Fibroblast of lung (primary cell): ENCODE data around the gene LDLRAD3. TPM values are rescaled to one million over a fixed set of nuclear protein-coding genes. Genes with fewer than 3 reads are reported as not detected.

Experiments used
- DNase-seq, 2 donors: peaks; one replicate each; pipeline versions ENCODE4 v3.0.0 to v3.0.0-alpha.2; 2010; ENCODE audit warnings: low read depth in 2 of 2
- H2AFZ ChIP-seq: 2 replicates; pipeline ENCODE4 v1.5.1; 2012; ENCODE audit warnings: low read length, control low read depth, inconsistent platforms
- H3K27ac ChIP-seq: 2 replicates; pipeline ENCODE4 v1.5.1; 2011; ENCODE audit warnings: low read length, control low read depth; ENCODE audit not compliant: insufficient read depth
- H3K27me3 ChIP-seq: 2 replicates; pipeline ENCODE4 v1.5.1; 2011; ENCODE audit warnings: mild to moderate bottlenecking, low read length; ENCODE audit not compliant: control insufficient read depth, insufficient read depth
- H3K36me3 ChIP-seq: 2 replicates; pipeline ENCODE4 v1.5.1; 2011; ENCODE audit warnings: low read length; ENCODE audit not compliant: control insufficient read depth, insufficient read depth
- H3K4me1 ChIP-seq: 2 replicates; pipeline ENCODE4 v1.5.1; 2011; ENCODE audit warnings: low read length; ENCODE audit not compliant: control insufficient read depth, insufficient read depth; ENCODE audit errors: extremely low read depth
- H3K4me2 ChIP-seq: 2 replicates; pipeline ENCODE4 v1.5.1; 2011; ENCODE audit warnings: low read length, control low read depth; ENCODE audit not compliant: insufficient read depth; ENCODE audit errors: extremely low read depth
- H3K4me3 ChIP-seq, 4 experiments: fragments of 200-600 bp in 1 of 4; sonication (generic) in 1 of 4; replicated peaks in 1 of 4; 2 replicates each; pipeline ENCODE4 v1.5.1; 2011 to 2016; ENCODE audit warnings: low read length in 4 of 4, low read depth in 3 of 4, mild to moderate bottlenecking in 3 of 4, control low read depth in 2 of 4, inconsistent platforms in 1 of 4, mixed read lengths in 1 of 4; ENCODE audit not compliant: insufficient read depth in 1 of 4; ENCODE audit errors: control extremely low read depth in 1 of 4
- H3K79me2 ChIP-seq: 2 replicates; pipeline ENCODE4 v1.5.1; 2012; ENCODE audit warnings: mild to moderate bottlenecking, low read length, inconsistent platforms; ENCODE audit not compliant: control insufficient read depth, insufficient read depth
- H3K9ac ChIP-seq: 2 replicates; pipeline ENCODE4 v1.5.1; 2011; ENCODE audit warnings: mild to moderate bottlenecking, low read length, control low read depth; ENCODE audit not compliant: insufficient read depth
- H3K9me3 ChIP-seq: 2 replicates; pipeline ENCODE4 v1.5.1; 2012; ENCODE audit warnings: low read depth, low read length; ENCODE audit not compliant: control insufficient read depth, insufficient read depth
- H4K20me1 ChIP-seq: 2 replicates; pipeline ENCODE4 v1.5.1; 2011; ENCODE audit warnings: low read length; ENCODE audit not compliant: control insufficient read depth, insufficient read depth; ENCODE audit errors: extremely low read depth
- CTCF ChIP-seq, 2 donors: IDR thresholded peaks in 1 of 2; conservative IDR thresholded peaks in 1 of 2; 1 replicate in 1 of 2; 2 replicates in 1 of 2; pipeline ENCODE4 v1.5.1; 2011 to 2012; ENCODE audit warnings: low read length in 2 of 2, control low read depth in 1 of 2, inconsistent platforms in 1 of 2, low read depth in 1 of 2, mild to moderate bottlenecking in 1 of 2
- EZH2 ChIP-seq: IDR thresholded peaks from 2 replicates; pipeline ENCODE4 v1.5.1; 2012; ENCODE audit warnings: low read length, control low read depth, mild to moderate bottlenecking; ENCODE audit errors: missing control alignments
- polyA plus RNA-seq, 2 donors: library from polyadenylated mRNA; depleted of rRNA in 1 of 2; stranded (reverse) in 1 of 2; unstranded in 1 of 2; fragments of >200 nt; gene quantifications; 2 replicates each; pipeline ENCODE4 v1.2.1, GENCODE V29; 2011 to 2012; ENCODE audit warnings: missing spikeins in 1 of 2
- total RNA-seq: library from RNA; depleted of rRNA; stranded (reverse); fragments of >200 nt; gene quantifications from 2 replicates; pipeline ENCODE4 v1.2.1, GENCODE V29; 2014

The LDLRAD3 gene
- total and polyA plus RNA-seq, 2 donors (not counting 1 experiment from before 2014, with no cell fraction given): 3.8 to 7.8 TPM

- Histone ChIP-seq H3K36me3 (no peaks in the 10 kb centered on the region), H3K4me1 (no peaks in the 10 kb centered on the region), H3K9ac (no peak overlapping the region), H3K4me3 (no peak overlapping the region), H3K27me3 (no peaks in the 10 kb centered on the region), H2AFZ (no peak overlapping the region), H3K4me2 (no peak overlapping the region), H3K9me3 (no peaks in the 10 kb centered on the region), H3K27ac (no peak overlapping the region), H3K79me2 (no peaks in the 10 kb centered on the region), H4K20me1 (no peaks in the 10 kb centered on the region)
- TF ChIP-seq EZH2 (no peak), CTCF (conservative IDR thresholded peaks at IDR 0.05 in 1 of 2, IDR thresholded peaks at IDR 0.05 in 1 of 2; ENCODE audit: low read depth in 1 of 2, low read length in 2 of 2) (no peak)
- no peak for DNase-seq
Measured at GRCh38 chr11:36016709-36017108, 72.8 kb downstream of the LDLRAD3 start.

GRCh38 chr11:36019005-36019596 lies 75.2 kb downstream of the LDLRAD3 start:
- no peaks in the 10 kb centered on the region for H3K79me2 ChIP-seq

GRCh38 chr11:36019722-36020121 lies 75.9 kb downstream of the LDLRAD3 start:
- no peaks in the 10 kb centered on the region for H3K36me3 ChIP-seq
- H4K20me1 ChIP-seq: no peaks in the 10 kb centered on the region
- H3K79me2 ChIP-seq: no peaks in the 10 kb centered on the region
- H3K27ac ChIP-seq: no peak overlapping the region
- no peaks in the 10 kb centered on the region for H3K9me3 ChIP-seq
- no peak for TF ChIP-seq EZH2
- no peak for TF ChIP-seq CTCF (conservative IDR thresholded peaks at IDR 0.05 in 1 of 2, IDR thresholded peaks at IDR 0.05 in 1 of 2; ENCODE audit: low read depth in 1 of 2, low read length in 2 of 2)
- no peak for DNase-seq
- H2AFZ ChIP-seq: no peak overlapping the region
- H3K27me3 ChIP-seq: no peaks in the 10 kb centered on the region
- H3K9ac ChIP-seq: no peak overlapping the region
- no peak overlapping the region for H3K4me3 ChIP-seq
- no peak overlapping the region for H3K4me2 ChIP-seq
- H3K4me1 ChIP-seq: no peaks in the 10 kb centered on the region

More at GRCh38 chr11:36019005-36019596, 75.2 kb downstream of the LDLRAD3 start:
- no peak for TF ChIP-seq CTCF (conservative IDR thresholded peaks at IDR 0.05 in 1 of 2, IDR thresholded peaks at IDR 0.05 in 1 of 2; ENCODE audit: low read depth in 1 of 2, low read length in 2 of 2)
- no peaks in the 10 kb centered on the region for H3K36me3 ChIP-seq
- no peaks in the 10 kb centered on the region for H3K4me1 ChIP-seq
- no peak overlapping the region for H3K4me2 ChIP-seq
- no peaks in the 10 kb centered on the region for H3K9me3 ChIP-seq
- DNase-seq: no peak
- H4K20me1 ChIP-seq: no peaks in the 10 kb centered on the region
- no peak overlapping the region for H2AFZ ChIP-seq
- H3K27ac ChIP-seq: no peak overlapping the region
- no peak overlapping the region for H3K4me3 ChIP-seq
- H3K27me3 ChIP-seq: no peaks in the 10 kb centered on the region
- no peak overlapping the region for H3K9ac ChIP-seq
